Neutrophil (primary cell): Measurements from ENCODE around the gene ITPR1.

Source experiments
- H3K27ac ChIP-seq: fragments of 200-600 bp; sonication (generic); 2 replicates; pipeline ENCODE4 v1.5.1; 2016; ENCODE audit warnings: mild to moderate bottlenecking, moderate library complexity
- H3K27me3 ChIP-seq: fragments of 200-600 bp; sonication (generic); 2 replicates; pipeline ENCODE4 v1.6.0; 2016; ENCODE audit warnings: mild to moderate bottlenecking
- H3K36me3 ChIP-seq: fragments of 200-600 bp; sonication (generic); 2 replicates; pipeline ENCODE4 v1.5.1; 2017
- H3K4me1 ChIP-seq, 2 experiments: fragments of 200-600 bp in 1 of 2; sonication (generic) in 1 of 2; 1 replicate in 1 of 2; 2 replicates in 1 of 2; pipeline versions ENCODE4 v1.5.1 to v1.6.1; 2013 to 2016; ENCODE audit warnings: low read depth in 1 of 2, low read length in 1 of 2, mild to moderate bottlenecking in 1 of 2, moderate library complexity in 1 of 2; ENCODE audit not compliant: control insufficient read depth in 1 of 2, insufficient read depth in 1 of 2
- H3K4me3 ChIP-seq, 2 experiments: fragments of 200-600 bp in 1 of 2; sonication (generic) in 1 of 2; 1 replicate in 1 of 2; 2 replicates in 1 of 2; pipeline ENCODE4 v1.5.1; 2013 to 2016; ENCODE audit warnings: low read depth in 1 of 2, low read length in 1 of 2, mild to moderate bottlenecking in 1 of 2, moderate library complexity in 1 of 2
- H3K9me3 ChIP-seq: fragments of 200-600 bp; sonication (generic); 2 replicates; pipeline ENCODE4 v1.5.1; 2016
- CTCF ChIP-seq: fragments of 200-600 bp; sonication (generic); IDR thresholded peaks from 2 replicates; pipeline ENCODE4 v1.5.1; 2016; ENCODE audit warnings: antibody characterized with exemption

Gene ITPR1

GRCh38 chr3:4748701-4749378 lies 255.7 kb downstream of the ITPR1 start:
- H3K27ac ChIP-seq = no peak overlapping the region
- H3K27me3 ChIP-seq = no peaks in the 10 kb centered on the region
- H3K36me3 ChIP-seq = no peaks in the 10 kb centered on the region
- H3K4me1 ChIP-seq = peaks cover 39 to 44% of the 10 kb centered on the region in 2 experiments
- no peak for TF ChIP-seq CTCF
- H3K4me3 ChIP-seq = no peak overlapping the region
- H3K9me3 ChIP-seq = no peaks in the 10 kb centered on the region

GRCh38 chr3:4749567-4750002 lies 256.4 kb downstream of the ITPR1 start:
- Histone ChIP-seq H3K4me1 (peaks cover 45 to 52% of the 10 kb centered on the region in 2 experiments), H3K27ac (no peak overlapping the region)

GRCh38 chr3:4750306-4750968 lies 257.3 kb downstream of the ITPR1 start:
- peak overlapping the region in 1 of 2 experiments; percentile 36 for H3K4me3 ChIP-seq
- H3K27ac ChIP-seq = no peak overlapping the region
- H3K9me3 ChIP-seq = no peaks in the 10 kb centered on the region
- H3K36me3 ChIP-seq = no peaks in the 10 kb centered on the region
- no peak for TF ChIP-seq CTCF
- peaks cover 49 to 57% of the 10 kb centered on the region in 2 experiments for H3K4me1 ChIP-seq
- H3K27me3 ChIP-seq = no peaks in the 10 kb centered on the region

More at GRCh38 chr3:4749567-4750002, 256.4 kb downstream of the ITPR1 start:
- no peaks in the 10 kb centered on the region for H3K36me3 ChIP-seq
- TF ChIP-seq CTCF = no peak
- no peak overlapping the region for H3K4me3 ChIP-seq
- no peaks in the 10 kb centered on the region for H3K9me3 ChIP-seq
- H3K27me3 ChIP-seq = no peaks in the 10 kb centered on the region

- Histone ChIP-seq H3K27ac (peak overlapping the region; percentile 70), H3K4me3 (peak overlapping the region; percentile 36 to 43), H3K4me1 (peaks cover 55 to 64% of the 10 kb centered on the region in 2 experiments), H3K36me3 (no peaks in the 10 kb centered on the region), H3K9me3 (no peaks in the 10 kb centered on the region), H3K27me3 (no peaks in the 10 kb centered on the region)
- no peak for TF ChIP-seq CTCF
Measured at GRCh38 chr3:4751029-4751501, 257.9 kb downstream of the ITPR1 start.

GRCh38 chr3:4751502-4752101 lies 258.5 kb downstream of the ITPR1 start:
- Histone ChIP-seq H3K4me1 (peaks cover 60 to 69% of the 10 kb centered on the region in 2 experiments), H3K27me3 (no peaks in the 10 kb centered on the region), H3K9me3 (no peaks in the 10 kb centered on the region), H3K36me3 (no peaks in the 10 kb centered on the region), H3K4me3 (peak overlapping the region; percentile 36 to 43), H3K27ac (peak overlapping the region; percentile 70)
- TF ChIP-seq CTCF = no peak
